ENCODE data around the gene ANO10. TPM values are rescaled to one million over a fixed set of nuclear protein-coding genes. Genes with fewer than 3 reads are reported as not detected.

The ANO10 gene
- total and polyA plus RNA-seq, 11 donors: 8.3 to 29.8 (median 15.8) TPM

- ATAC-seq (no peak), DNase-seq (no peak)
- TF ChIP-seq POLR2A (IDR thresholded peaks at IDR 0.05): no peak
- TF ChIP-seq CTCF (IDR thresholded peaks at IDR 0.05): no peak
- peaks cover 0 to 9% (median 0%) of the 10 kb centered on the region in 12 donors for H3K4me1 ChIP-seq
- H3K36me3 ChIP-seq: no peaks in the 10 kb centered on the region
- no peak overlapping the region for H3K27ac ChIP-seq
- 47 to 59% (median 56%) methylated on average over 3 of the region's 3 CpGs for WGBS, 4 donors
- no peaks in the 10 kb centered on the region for H3K9me3 ChIP-seq
- no peaks in the 10 kb centered on the region for H3K27me3 ChIP-seq
- no peak overlapping the region for H3K4me3 ChIP-seq
- intact Hi-C loops (cut with DNase I): loop anchor here in 7 of 10 donors (10.0 kb wide), 4 partner anchors 121 to 541 kb away; no protein-coding TSS in a partner anchor
These were observed 116.5 kb downstream of the ANO10 start for GRCh38 chr3:43505351-43505750.

GRCh38 chr3:43503067-43503728, 118.6 kb downstream of the ANO10 start:
- TF ChIP-seq CTCF (IDR thresholded peaks at IDR 0.05) (peak; percentile 43 to 72 (median 61)), POLR2A (IDR thresholded peaks at IDR 0.05) (no peak)
- 47 to 59% (median 51%) methylated on average over 2 of the region's 2 CpGs for WGBS, 4 donors
- H3K4me1 ChIP-seq: peaks cover 0 to 30% (median 10%) of the 10 kb centered on the region in 12 donors
- H3K27ac ChIP-seq: no peak overlapping the region
- H3K36me3 ChIP-seq: no peaks in the 10 kb centered on the region
- intact Hi-C loops (cut with DNase I): loop anchor here in 9 of 10 donors (1.0 to 10.0 kb wide), 16 partner anchors 111 to 542 kb away; partner anchors contain the start of gene SNRK (in 5 of the 9)
- H3K27me3 ChIP-seq: no peaks in the 10 kb centered on the region
- H3K9me3 ChIP-seq: no peaks in the 10 kb centered on the region
- DNase-seq (no peak), ATAC-seq (peak in 3 of 4 donors; percentile 27 to 49 (median 41))
- H3K4me3 ChIP-seq: no peak overlapping the region

GRCh38 chr3:43499256-43499655, 122.6 kb downstream of the ANO10 start:
- TF ChIP-seq POLR2A (IDR thresholded peaks at IDR 0.05) (no peak), CTCF (IDR thresholded peaks at IDR 0.05) (no peak)
- DNase-seq (no peak), ATAC-seq (peak in 3 of 4 donors; percentile 25 to 71 (median 59))
- Histone ChIP-seq H3K9me3 (no peaks in the 10 kb centered on the region), H3K27ac (peak overlapping the region in 6 of 12 donors; percentile 2 to 58 (median 30)), H3K4me3 (no peak overlapping the region), H3K27me3 (no peaks in the 10 kb centered on the region), H3K4me1 (peaks cover 0 to 47% (median 20%) of the 10 kb centered on the region in 12 donors), H3K36me3 (no peaks in the 10 kb centered on the region)
- intact Hi-C loops (cut with DNase I): loop anchor here in 2 of 10 donors (5.0 kb wide), 2 partner anchors 107 to 212 kb away; partner anchors contain the start of gene SNRK (in 1 of the 2)
- WGBS, 4 donors: 59 to 79% (median 69%) methylated on average over 1 of the region's 1 CpG

- Histone ChIP-seq H3K27me3 (no peaks in the 10 kb centered on the region), H3K36me3 (no peaks in the 10 kb centered on the region), H3K4me3 (no peak overlapping the region), H3K9me3 (peaks cover 0 to 3% (median 0%) of the 10 kb centered on the region in 12 donors), H3K4me1 (peaks cover 0 to 44% (median 19%) of the 10 kb centered on the region in 12 donors), H3K27ac (peak overlapping the region in 6 of 12 donors; percentile 11 to 58 (median 50))
- TF ChIP-seq POLR2A (IDR thresholded peaks at IDR 0.05): no peak
- no peak for TF ChIP-seq CTCF (IDR thresholded peaks at IDR 0.05)
- ATAC-seq (peak in 3 of 4 donors; percentile 38 to 63 (median 41)), DNase-seq (no peak)
- intact Hi-C loops (cut with DNase I): loop anchor here in 3 of 10 donors (2.0 to 5.0 kb wide), 3 partner anchors 106 to 211 kb away; partner anchors contain the start of gene SNRK (in 1 of the 3)
- 64 to 77% (median 68%) methylated on average over 1 of the region's 1 CpG for WGBS, 4 donors
These were observed 123.9 kb downstream of the ANO10 start for GRCh38 chr3:43497905-43498365.

Data from heart left ventricle (tissue), 16 donors.